ENCODE measurements around the gene COL6A5. TPM values are rescaled to one million over a fixed set of nuclear protein-coding genes. Genes with fewer than 3 reads are reported as not detected.

Gene COL6A5
- total RNA-seq, 1 experiment from 2014 or later = not detected

DNA sequence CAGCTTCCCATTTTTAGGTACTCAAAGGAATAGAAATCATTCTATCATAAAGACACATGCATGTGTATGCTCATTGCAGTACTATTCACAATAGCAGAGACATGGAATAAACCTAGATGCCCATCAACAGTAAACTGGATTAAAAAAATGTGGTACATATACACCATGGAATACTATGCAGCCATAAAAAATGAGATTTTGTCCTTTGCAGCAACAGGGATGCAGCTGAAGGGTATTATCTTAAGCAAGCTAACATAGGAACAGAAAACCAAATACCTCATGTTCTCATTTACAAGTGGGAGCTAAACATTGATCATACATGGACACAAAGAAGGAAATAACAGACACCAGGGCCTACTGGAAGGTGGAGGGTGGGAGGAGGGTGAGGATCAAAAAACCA lies 33.1 kb upstream of the COL6A5 start (continued):
- TF ChIP-seq ZNF274 (IDR thresholded peaks at IDR 0.05; ENCODE audit: low read depth, low read length) = no peak
- TF ChIP-seq POLR2A (IDR thresholded peaks at IDR 0.05; ENCODE audit: borderline replicate concordance, extremely low read depth, insufficient read depth, insufficient read length) = no peak
- TF ChIP-seq, protein P1, sequence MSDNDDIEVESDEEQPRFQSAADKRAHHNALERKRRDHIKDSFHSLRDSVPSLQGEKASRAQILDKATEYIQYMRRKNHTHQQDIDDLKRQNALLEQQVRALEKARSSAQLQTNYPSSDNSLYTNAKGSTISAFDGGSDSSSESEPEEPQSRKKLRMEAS (IDR thresholded peaks at IDR 0.05) = no peak

DNA sequence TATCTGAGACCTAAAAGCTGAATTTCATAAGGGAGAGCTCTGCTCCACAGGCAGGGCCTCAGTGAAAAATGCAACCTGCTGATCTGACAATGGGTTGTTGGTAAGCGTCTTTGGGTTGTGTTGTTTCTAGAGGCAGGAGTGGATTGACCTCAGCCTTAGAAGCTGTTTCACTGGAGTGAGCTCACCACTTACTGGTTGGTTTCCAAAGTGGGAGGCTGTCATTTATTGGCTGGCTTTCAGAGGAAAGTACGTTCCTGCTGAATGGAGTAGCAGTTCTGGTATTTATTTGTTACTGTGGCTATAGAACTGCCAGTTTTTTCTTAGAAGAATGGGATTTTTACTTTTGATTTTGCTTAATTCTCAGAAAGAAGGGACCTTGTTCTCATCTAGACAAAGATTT lies 29.3 kb upstream of the COL6A5 start:
- ChIA-PET CTCF (no interaction called here), POLR2A (no interaction called here), RAD21 (ENCODE audit: low non-redundant PET in 1 of 2, low total read pairs in 2 of 2, uncharacterized antibody in 2 of 2, unreplicated experiment in 2 of 2) (no interaction called here)
- no peak overlapping the region for H3K27ac ChIP-seq (ENCODE audit: low read depth, low read length)
- intact Hi-C loops (cut with micrococcal nuclease) = no loop called here
- TF ChIP-seq YY1 (IDR thresholded peaks at IDR 0.05; ENCODE audit: extremely low read depth, insufficient replicate concordance, low read depth, low read length) (no peak), POLR2A (IDR thresholded peaks at IDR 0.05; ENCODE audit: borderline replicate concordance, extremely low read depth, insufficient read depth, insufficient read length) (no peak), CBX3 (IDR thresholded peaks at IDR 0.05; ENCODE audit: low read depth) (no peak)
- H3K27me3 ChIP-seq (ENCODE audit: insufficient read depth, low read length) = peaks cover 21% of the 10 kb centered on the region; the same call in 1 of the 2 replicates
- no peaks in the 10 kb centered on the region for H3K36me3 ChIP-seq (ENCODE audit: control insufficient read depth in 1 of 2, insufficient read depth in 2 of 2, low read length in 2 of 2)
- H3K79me2 ChIP-seq (ENCODE audit: insufficient read depth, low read length) = no peaks in the 10 kb centered on the region
- no peak overlapping the region for H3K4me3 ChIP-seq (replicated peaks in 1 of 2; ENCODE audit: low read depth in 1 of 2, low read length in 2 of 2)
- no peak overlapping the region for H3K4me2 ChIP-seq (ENCODE audit: low read length)
- no peaks in the 10 kb centered on the region for H3K9me3 ChIP-seq (ENCODE audit: control insufficient read depth in 1 of 2, insufficient read depth in 1 of 2, low read depth in 1 of 2, low read length in 2 of 2)
- no peaks in the 10 kb centered on the region for H4K20me1 ChIP-seq (ENCODE audit: insufficient read depth)
- no peak for ATAC-seq
- no peak for DNase-seq (ENCODE audit: low read depth, low spot score)
- no peaks in the 10 kb centered on the region for H3K9me2 ChIP-seq (ENCODE audit: insufficient read depth)
- no peaks in the 10 kb centered on the region for H3K4me1 ChIP-seq (ENCODE audit: control insufficient read depth in 1 of 2, insufficient read depth in 2 of 2, low read length in 2 of 2)
- H2AFZ ChIP-seq (ENCODE audit: low read depth, low read length, poor library complexity, severe bottlenecking) = no peak overlapping the region
- no peak overlapping the region for H3K9ac ChIP-seq (ENCODE audit: low read length)
- no TSS peak for BruUV-seq (replicated peaks)

DNA sequence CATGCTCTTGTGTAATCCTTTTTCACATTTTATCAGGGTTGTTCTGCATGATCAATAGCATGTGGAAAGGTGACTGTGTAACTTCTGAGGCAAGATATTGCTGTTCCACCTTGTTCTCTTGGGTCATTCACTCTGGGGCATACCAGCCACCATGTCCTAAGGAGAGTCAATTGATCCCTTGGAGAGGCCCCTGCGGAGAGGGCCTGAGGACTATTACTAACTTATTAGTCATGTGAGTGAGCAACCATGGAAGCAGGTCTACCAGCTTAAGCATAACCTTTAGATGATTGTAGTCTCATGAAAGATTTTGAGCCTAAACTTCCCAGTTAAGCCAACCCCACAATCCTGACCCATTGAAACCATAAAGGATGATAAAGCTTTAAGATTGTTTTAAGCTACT lies 22.0 kb upstream of the COL6A5 start:
- Histone ChIP-seq H3K9ac (ENCODE audit: low read length) (no peak overlapping the region), H3K4me1 (ENCODE audit: control insufficient read depth in 1 of 2, insufficient read depth in 2 of 2, low read length in 2 of 2) (no peaks in the 10 kb centered on the region), H3K36me3 (ENCODE audit: control insufficient read depth in 1 of 2, insufficient read depth in 2 of 2, low read length in 2 of 2) (no peaks in the 10 kb centered on the region), H3K9me3 (ENCODE audit: control insufficient read depth in 1 of 2, insufficient read depth in 1 of 2, low read depth in 1 of 2, low read length in 2 of 2) (no peaks in the 10 kb centered on the region), H3K27ac (ENCODE audit: low read depth, low read length) (no peak overlapping the region), H3K4me2 (ENCODE audit: low read length) (no peak overlapping the region), H3K9me2 (ENCODE audit: insufficient read depth) (no peaks in the 10 kb centered on the region), H3K27me3 (ENCODE audit: insufficient read depth, low read length) (peaks cover 13% of the 10 kb centered on the region; the same call in 1 of the 2 replicates), H3K4me3 (replicated peaks in 1 of 2; ENCODE audit: low read depth in 1 of 2, low read length in 2 of 2) (no peak overlapping the region), H2AFZ (ENCODE audit: low read depth, low read length, poor library complexity, severe bottlenecking) (no peak overlapping the region), H4K20me1 (ENCODE audit: insufficient read depth) (no peaks in the 10 kb centered on the region), H3K79me2 (ENCODE audit: insufficient read depth, low read length) (no peaks in the 10 kb centered on the region)
- BruUV-seq (replicated peaks) = no TSS peak
- POLR2A ChIA-PET = no interaction called here
- RAD21 ChIA-PET (ENCODE audit: low non-redundant PET in 1 of 2, low total read pairs in 2 of 2, uncharacterized antibody in 2 of 2, unreplicated experiment in 2 of 2) = no interaction called here
- intact Hi-C loops (cut with micrococcal nuclease) = no loop called here
- no peak for DNase-seq (ENCODE audit: low read depth, low spot score)
- CTCF ChIA-PET = no interaction called here
- ATAC-seq = no peak
- TF ChIP-seq YY1 (IDR thresholded peaks at IDR 0.05; ENCODE audit: extremely low read depth, insufficient replicate concordance, low read depth, low read length) (no peak), ZNF274 (IDR thresholded peaks at IDR 0.05; ENCODE audit: low read depth, low read length) (no peak), SIN3A (IDR thresholded peaks at IDR 0.05; ENCODE audit: low read depth) (no peak), POLR2A (IDR thresholded peaks at IDR 0.05; ENCODE audit: borderline replicate concordance, extremely low read depth, insufficient read depth, insufficient read length) (no peak), SP1 (IDR thresholded peaks at IDR 0.05; ENCODE audit: low read depth) (no peak), TCF7L2 (IDR thresholded peaks at IDR 0.05; ENCODE audit: borderline replicate concordance, extremely low read depth, insufficient read depth, insufficient read length) (no peak), EZH2 (IDR thresholded peaks at IDR 0.05) (no peak), SRF (IDR thresholded peaks at IDR 0.05; ENCODE audit: low read depth) (no peak), RAD21 (IDR thresholded peaks at IDR 0.05; ENCODE audit: low read depth) (no peak)
- TF ChIP-seq, protein P1 (IDR thresholded peaks at IDR 0.05) = no peak
- TF ChIP-seq, protein P2, sequence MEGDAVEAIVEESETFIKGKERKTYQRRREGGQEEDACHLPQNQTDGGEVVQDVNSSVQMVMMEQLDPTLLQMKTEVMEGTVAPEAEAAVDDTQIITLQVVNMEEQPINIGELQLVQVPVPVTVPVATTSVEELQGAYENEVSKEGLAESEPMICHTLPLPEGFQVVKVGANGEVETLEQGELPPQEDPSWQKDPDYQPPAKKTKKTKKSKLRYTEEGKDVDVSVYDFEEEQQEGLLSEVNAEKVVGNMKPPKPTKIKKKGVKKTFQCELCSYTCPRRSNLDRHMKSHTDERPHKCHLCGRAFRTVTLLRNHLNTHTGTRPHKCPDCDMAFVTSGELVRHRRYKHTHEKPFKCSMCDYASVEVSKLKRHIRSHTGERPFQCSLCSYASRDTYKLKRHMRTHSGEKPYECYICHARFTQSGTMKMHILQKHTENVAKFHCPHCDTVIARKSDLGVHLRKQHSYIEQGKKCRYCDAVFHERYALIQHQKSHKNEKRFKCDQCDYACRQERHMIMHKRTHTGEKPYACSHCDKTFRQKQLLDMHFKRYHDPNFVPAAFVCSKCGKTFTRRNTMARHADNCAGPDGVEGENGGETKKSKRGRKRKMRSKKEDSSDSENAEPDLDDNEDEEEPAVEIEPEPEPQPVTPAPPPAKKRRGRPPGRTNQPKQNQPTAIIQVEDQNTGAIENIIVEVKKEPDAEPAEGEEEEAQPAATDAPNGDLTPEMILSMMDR (IDR thresholded peaks at IDR 0.05 in 2 of 3, conservative IDR thresholded peaks at IDR 0.05 in 1 of 3; ENCODE audit: borderline replicate concordance in 1 of 3, insufficient read depth in 1 of 3, low read depth in 2 of 3, low read length in 2 of 3) = no peak
- TF ChIP-seq, protein P3, sequence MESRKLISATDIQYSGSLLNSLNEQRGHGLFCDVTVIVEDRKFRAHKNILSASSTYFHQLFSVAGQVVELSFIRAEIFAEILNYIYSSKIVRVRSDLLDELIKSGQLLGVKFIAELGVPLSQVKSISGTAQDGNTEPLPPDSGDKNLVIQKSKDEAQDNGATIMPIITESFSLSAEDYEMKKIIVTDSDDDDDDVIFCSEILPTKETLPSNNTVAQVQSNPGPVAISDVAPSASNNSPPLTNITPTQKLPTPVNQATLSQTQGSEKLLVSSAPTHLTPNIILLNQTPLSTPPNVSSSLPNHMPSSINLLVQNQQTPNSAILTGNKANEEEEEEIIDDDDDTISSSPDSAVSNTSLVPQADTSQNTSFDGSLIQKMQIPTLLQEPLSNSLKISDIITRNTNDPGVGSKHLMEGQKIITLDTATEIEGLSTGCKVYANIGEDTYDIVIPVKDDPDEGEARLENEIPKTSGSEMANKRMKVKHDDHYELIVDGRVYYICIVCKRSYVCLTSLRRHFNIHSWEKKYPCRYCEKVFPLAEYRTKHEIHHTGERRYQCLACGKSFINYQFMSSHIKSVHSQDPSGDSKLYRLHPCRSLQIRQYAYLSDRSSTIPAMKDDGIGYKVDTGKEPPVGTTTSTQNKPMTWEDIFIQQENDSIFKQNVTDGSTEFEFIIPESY (IDR thresholded peaks at IDR 0.05; ENCODE audit: extremely low read depth, insufficient replicate concordance, low read length) = no peak
